Gastroesophageal sphincter (tissue), 2 donors: ENCODE data around the gene UTP11.

Experiments
- POLR2A ChIP-seq, 2 donors: fragments of 450-650 bp; IDR thresholded peaks; one replicate each; pipeline ENCODE4 v1.6.1; 2017; ENCODE audit warnings: antibody characterized with exemption in 2 of 2, mild to moderate bottlenecking in 2 of 2, moderate library complexity in 1 of 2
- POLR2AphosphoS5 ChIP-seq: sonication (generic); formaldehyde crosslinking; IDR thresholded peaks from one replicate; pipeline ENCODE4 v1.6.1; 2017; ENCODE audit warnings: antibody characterized with exemption

GRCh38 chr1:38062361-38063288, 50.1 kb downstream of the UTP11 start:
- TF ChIP-seq POLR2AphosphoS5: no peak
- no peak for TF ChIP-seq POLR2A (IDR thresholded peaks at IDR 0.05)
